ENCODE results near the gene FAM171A1. TPM values are rescaled to one million over a fixed set of nuclear protein-coding genes. Genes with fewer than 3 reads are reported as not detected.
"Not testable (repeated sequence)": the region's sequence is repeated elsewhere in the genome, so short reads cannot be mapped to it uniquely, and the experiment has no call there.

FAM171A1 gene
- total RNA-seq, 2 donors from 2014 or later = 2.7 to 8.0 TPM

GRCh38 chr10:15296701-15297100, 74.4 kb downstream of the FAM171A1 start:
- H3K4me1 Mint-ChIP-seq = peaks cover 7% of the 10 kb centered on the region
- no peaks in the 10 kb centered on the region for H3K36me3 Mint-ChIP-seq (ENCODE audit: low read depth)
- no peak overlapping the region for H3K4me3 Mint-ChIP-seq
- H3K27me3 Mint-ChIP-seq = no peaks in the 10 kb centered on the region
- DNase-seq = no peak
- no peaks in the 10 kb centered on the region for H3K9me3 ChIP-seq (ENCODE audit: control insufficient read depth, low read length, poor library complexity, severe bottlenecking)
- ATAC-seq = no peak
- no peak overlapping the region for H3K27ac Mint-ChIP-seq

GRCh38 chr10:15295537-15296325, 75.4 kb downstream of the FAM171A1 start:
- H3K27me3 Mint-ChIP-seq = no peaks in the 10 kb centered on the region
- H3K9me3 ChIP-seq (ENCODE audit: control insufficient read depth, low read length, poor library complexity, severe bottlenecking) = no peaks in the 10 kb centered on the region
- no peak for DNase-seq
- H3K4me3 Mint-ChIP-seq = no peak overlapping the region
- no peak overlapping the region for H3K27ac Mint-ChIP-seq
- ATAC-seq = no peak
- H3K36me3 Mint-ChIP-seq (ENCODE audit: low read depth) = no peaks in the 10 kb centered on the region
- H3K4me1 Mint-ChIP-seq = peaks cover 7% of the 10 kb centered on the region

GRCh38 chr10:15293862-15294842, 76.9 kb downstream of the FAM171A1 start:
- no peaks in the 10 kb centered on the region for H3K36me3 Mint-ChIP-seq (ENCODE audit: low read depth)
- no peaks in the 10 kb centered on the region for H3K27me3 Mint-ChIP-seq
- H3K9me3 ChIP-seq (ENCODE audit: control insufficient read depth, low read length, poor library complexity, severe bottlenecking) = no peaks in the 10 kb centered on the region
- peaks cover 7% of the 10 kb centered on the region for H3K4me1 Mint-ChIP-seq
- no peak for ATAC-seq
- no peak for DNase-seq
- H3K4me3 Mint-ChIP-seq = no peak overlapping the region
- no peak overlapping the region for H3K27ac Mint-ChIP-seq

DNA sequence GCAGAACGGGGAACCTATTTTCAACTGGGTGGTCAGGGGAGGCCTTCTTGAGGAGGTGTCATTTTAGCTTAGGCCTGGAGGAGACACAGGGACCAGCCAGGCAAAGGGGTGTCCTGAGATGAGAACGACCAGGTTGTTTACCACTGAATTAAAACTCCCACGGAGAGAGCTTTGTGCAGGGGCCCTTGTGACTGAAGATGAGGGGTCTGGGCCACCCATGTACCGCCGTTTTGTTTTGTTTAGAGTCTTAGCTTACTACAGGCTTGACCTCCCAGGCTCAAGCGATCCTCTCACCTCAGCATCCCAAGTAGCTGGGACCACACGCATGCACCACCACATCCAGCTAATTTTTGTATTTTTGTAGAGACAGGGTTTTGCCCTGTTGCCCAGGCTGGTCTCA, 80.4 kb downstream of the FAM171A1 start:
- no peak for ATAC-seq
- Mint-ChIP-seq H3K27ac (no peak overlapping the region), H3K4me3 (no peak overlapping the region), H3K27me3 (no peaks in the 10 kb centered on the region), H3K36me3 (ENCODE audit: low read depth) (no peaks in the 10 kb centered on the region), H3K4me1 (peaks cover 7% of the 10 kb centered on the region)
- no peak for DNase-seq
- H3K9me3 ChIP-seq (ENCODE audit: control insufficient read depth, low read length, poor library complexity, severe bottlenecking) = no peaks in the 10 kb centered on the region

DNA sequence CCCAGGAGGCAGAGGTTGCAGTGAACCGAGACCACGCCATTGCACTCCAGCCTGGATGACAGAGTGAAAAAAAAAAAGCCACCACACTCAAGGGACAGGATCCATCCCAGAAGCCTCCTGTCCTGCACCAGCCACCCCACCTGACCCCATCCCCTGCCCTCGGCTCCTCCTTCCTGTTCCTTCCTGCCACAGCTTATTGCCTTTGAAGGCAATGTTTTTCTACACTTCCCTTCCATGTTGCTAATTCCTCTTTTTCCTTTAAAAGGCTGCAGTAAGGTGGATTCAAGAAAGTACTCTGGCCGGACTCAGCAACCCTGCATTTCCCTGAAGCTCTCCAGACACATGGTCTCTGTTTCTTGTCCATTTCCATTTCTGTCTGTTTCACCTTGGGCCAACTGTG, 80.9 kb downstream of the FAM171A1 start:
- Mint-ChIP-seq H3K4me3 (no peak overlapping the region), H3K27me3 (no peaks in the 10 kb centered on the region), H3K4me1 (peaks cover 4% of the 10 kb centered on the region), H3K27ac (no peak overlapping the region), H3K36me3 (ENCODE audit: low read depth) (no peaks in the 10 kb centered on the region)
- ATAC-seq (no peak), DNase-seq (no peak)
- H3K9me3 ChIP-seq (ENCODE audit: control insufficient read depth, low read length, poor library complexity, severe bottlenecking) = no peaks in the 10 kb centered on the region

DNA sequence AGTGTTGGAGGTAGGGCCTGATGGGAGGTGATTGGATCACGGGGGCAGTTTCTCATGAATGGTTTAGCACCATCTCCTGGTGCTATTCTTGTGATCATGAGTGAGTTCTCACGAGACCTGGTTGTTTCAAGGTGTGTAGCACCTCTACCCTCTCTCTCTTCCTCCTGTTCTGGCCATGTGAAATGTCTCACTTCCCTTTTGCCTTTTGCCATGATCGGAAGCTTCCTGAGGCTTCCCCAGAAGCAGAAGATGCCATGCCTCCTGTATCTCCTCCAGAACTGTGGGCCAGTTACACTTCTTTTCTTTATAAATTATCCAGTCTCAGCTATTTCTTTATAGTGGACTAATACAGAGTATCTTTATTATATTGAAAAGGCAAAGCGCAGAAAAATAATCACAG, 90.1 kb downstream of the FAM171A1 start:
- no peaks in the 10 kb centered on the region for H3K4me1 Mint-ChIP-seq
- H3K36me3 Mint-ChIP-seq (ENCODE audit: low read depth) = peaks cover 4% of the 10 kb centered on the region
- no peaks in the 10 kb centered on the region for H3K27me3 Mint-ChIP-seq
- H3K27ac Mint-ChIP-seq = no peak overlapping the region
- no peak overlapping the region for H3K4me3 Mint-ChIP-seq
- ATAC-seq (no peak), DNase-seq (no peak)
- H3K9me3 ChIP-seq (ENCODE audit: control insufficient read depth, low read length, poor library complexity, severe bottlenecking) = no peaks in the 10 kb centered on the region

DNA sequence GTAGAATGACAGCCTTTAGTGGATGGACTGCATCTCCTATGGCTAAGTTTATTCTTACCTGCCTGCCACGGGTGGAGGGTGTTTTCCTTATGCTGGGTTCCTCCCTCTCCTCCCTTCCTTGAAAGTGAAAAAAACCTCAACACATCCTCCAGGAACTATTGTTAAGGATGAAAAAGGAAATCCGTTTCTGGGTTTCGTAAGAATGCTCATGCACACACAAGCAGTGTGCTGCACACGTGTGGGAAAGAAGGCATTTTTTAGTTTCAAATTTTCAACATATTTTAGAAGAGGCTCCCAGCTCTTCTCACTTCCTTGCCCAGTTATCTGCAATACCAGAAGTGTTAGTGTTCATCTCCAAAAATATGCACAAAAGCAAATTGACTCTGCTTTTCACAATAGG, 90.6 kb downstream of the FAM171A1 start:
- DNase-seq (no peak), ATAC-seq (no peak)
- no peak overlapping the region for H3K27ac Mint-ChIP-seq
- peaks cover 4% of the 10 kb centered on the region for H3K36me3 Mint-ChIP-seq (ENCODE audit: low read depth)
- H3K27me3 Mint-ChIP-seq = no peaks in the 10 kb centered on the region
- no peaks in the 10 kb centered on the region for H3K4me1 Mint-ChIP-seq
- no peak overlapping the region for H3K4me3 Mint-ChIP-seq
- no peaks in the 10 kb centered on the region for H3K9me3 ChIP-seq (ENCODE audit: control insufficient read depth, low read length, poor library complexity, severe bottlenecking)

- H3K9me3 ChIP-seq (ENCODE audit: control insufficient read depth, low read length, poor library complexity, severe bottlenecking) = no peaks in the 10 kb centered on the region
- Mint-ChIP-seq H3K27me3 (no peaks in the 10 kb centered on the region), H3K4me3 (no peak overlapping the region), H3K4me1 (no peaks in the 10 kb centered on the region), H3K36me3 (ENCODE audit: low read depth) (peaks cover 4% of the 10 kb centered on the region), H3K27ac (no peak overlapping the region)
- ATAC-seq (no peak), DNase-seq (no peak)
Measured at GRCh38 chr10:15279236-15279635, 91.9 kb downstream of the FAM171A1 start.

GRCh38 chr10:15278786-15279185, 92.3 kb downstream of the FAM171A1 start:
- Mint-ChIP-seq H3K27ac (no peak overlapping the region), H3K4me1 (no peaks in the 10 kb centered on the region), H3K36me3 (ENCODE audit: low read depth) (peaks cover 2% of the 10 kb centered on the region), H3K4me3 (no peak overlapping the region), H3K27me3 (no peaks in the 10 kb centered on the region)
- no peak for DNase-seq
- no peak for ATAC-seq
- H3K9me3 ChIP-seq (ENCODE audit: control insufficient read depth, low read length, poor library complexity, severe bottlenecking) = no peaks in the 10 kb centered on the region

DNA sequence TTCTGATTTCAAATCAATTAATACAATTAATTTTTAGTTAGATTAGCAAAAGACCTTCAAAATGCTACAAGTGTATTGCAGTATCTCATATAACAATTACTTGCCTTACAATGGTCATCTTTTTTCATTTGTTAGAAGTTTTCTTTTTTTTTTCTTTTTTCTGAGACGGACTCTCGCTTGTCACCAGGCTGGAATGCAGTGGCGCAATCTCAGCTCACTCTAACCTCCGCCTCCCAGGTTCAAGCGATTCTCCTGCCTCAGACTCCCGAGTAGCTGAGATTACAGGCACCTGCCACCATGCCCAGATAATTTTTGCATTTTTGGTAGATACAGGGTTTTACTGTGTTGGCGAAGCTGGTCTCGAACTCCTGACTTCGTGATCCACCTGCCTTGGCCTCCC, 95.0 kb downstream of the FAM171A1 start:
- H3K27ac Mint-ChIP-seq; H3K4me1 Mint-ChIP-seq; H3K36me3 Mint-ChIP-seq (ENCODE audit: low read depth); H3K4me3 Mint-ChIP-seq; ATAC-seq; DNase-seq; H3K27me3 Mint-ChIP-seq; H3K9me3 ChIP-seq (ENCODE audit: control insufficient read depth, low read length, poor library complexity, severe bottlenecking): not testable (repeated sequence)

DNA sequence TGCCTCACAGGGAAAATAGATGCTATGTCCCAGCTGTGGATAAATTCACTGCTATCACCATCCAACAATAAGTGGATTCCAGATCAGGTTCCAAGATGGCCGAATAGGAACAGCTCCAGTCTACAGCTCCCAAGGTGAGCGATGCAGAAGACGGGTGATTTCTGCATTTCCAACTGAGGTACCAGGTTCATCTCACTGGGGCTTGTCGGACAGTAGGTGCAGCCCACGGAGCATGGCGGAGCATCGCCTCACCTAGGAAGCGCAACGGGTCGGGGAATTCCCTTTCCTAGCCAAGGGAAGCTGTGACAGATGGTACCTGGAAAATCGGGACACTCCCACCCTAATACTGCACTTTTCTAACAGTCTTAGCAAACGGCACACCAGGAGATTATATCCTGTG, 101.3 kb downstream of the FAM171A1 start:
- H3K36me3 Mint-ChIP-seq (ENCODE audit: low read depth); H3K4me3 Mint-ChIP-seq; H3K27me3 Mint-ChIP-seq; ATAC-seq; H3K27ac Mint-ChIP-seq; H3K4me1 Mint-ChIP-seq; DNase-seq; H3K9me3 ChIP-seq (ENCODE audit: control insufficient read depth, low read length, poor library complexity, severe bottlenecking): not testable (repeated sequence)

- H3K4me3 Mint-ChIP-seq = no peak overlapping the region
- H3K27me3 Mint-ChIP-seq = no peaks in the 10 kb centered on the region
- H3K9me3 ChIP-seq (ENCODE audit: control insufficient read depth, low read length, poor library complexity, severe bottlenecking) = no peaks in the 10 kb centered on the region
- no peak overlapping the region for H3K27ac Mint-ChIP-seq
- DNase-seq (no peak), ATAC-seq (no peak)
- H3K4me1 Mint-ChIP-seq = no peaks in the 10 kb centered on the region
- peaks cover 9% of the 10 kb centered on the region for H3K36me3 Mint-ChIP-seq (ENCODE audit: low read depth)
Measured at GRCh38 chr10:15267496-15267895, 103.6 kb downstream of the FAM171A1 start.

GRCh38 chr10:15266117-15266516, 105.0 kb downstream of the FAM171A1 start:
- DNase-seq (no peak), ATAC-seq (no peak)
- no peaks in the 10 kb centered on the region for H3K9me3 ChIP-seq (ENCODE audit: control insufficient read depth, low read length, poor library complexity, severe bottlenecking)
- Mint-ChIP-seq H3K4me1 (no peaks in the 10 kb centered on the region), H3K27me3 (no peaks in the 10 kb centered on the region), H3K27ac (no peak overlapping the region), H3K36me3 (ENCODE audit: low read depth) (peaks cover 6% of the 10 kb centered on the region), H3K4me3 (no peak overlapping the region)

All from T-helper 17 cell (primary cell).